ENCODE results near the gene TMEM178A.

The TMEM178A gene

DNA sequence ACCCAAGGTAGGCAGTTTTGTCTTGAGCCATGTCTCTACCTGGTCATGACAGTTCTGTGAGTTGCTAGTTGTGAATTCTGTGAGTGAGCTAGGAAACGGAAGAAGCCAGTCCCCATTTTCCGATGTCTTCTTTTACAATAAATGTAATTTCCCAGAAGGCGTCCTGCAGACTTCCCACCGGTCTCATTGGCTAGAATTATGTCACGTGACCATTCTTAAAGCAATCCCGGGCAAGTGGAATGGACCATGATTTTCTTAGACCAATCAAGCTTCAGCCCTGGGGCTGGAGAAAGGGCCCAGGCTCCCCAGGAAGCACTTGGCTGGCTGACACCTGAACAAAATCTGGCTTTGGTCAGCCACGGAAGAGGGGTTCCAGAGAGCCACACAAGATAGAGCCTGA, 10.6 kb downstream of the TMEM178A start:
- no peak for TF ChIP-seq CREB1 (IDR thresholded peaks at IDR 0.05; ENCODE audit: low read depth)
- TF ChIP-seq CEBPB (IDR thresholded peaks at IDR 0.05) = no peak
- TF ChIP-seq, protein P1, sequence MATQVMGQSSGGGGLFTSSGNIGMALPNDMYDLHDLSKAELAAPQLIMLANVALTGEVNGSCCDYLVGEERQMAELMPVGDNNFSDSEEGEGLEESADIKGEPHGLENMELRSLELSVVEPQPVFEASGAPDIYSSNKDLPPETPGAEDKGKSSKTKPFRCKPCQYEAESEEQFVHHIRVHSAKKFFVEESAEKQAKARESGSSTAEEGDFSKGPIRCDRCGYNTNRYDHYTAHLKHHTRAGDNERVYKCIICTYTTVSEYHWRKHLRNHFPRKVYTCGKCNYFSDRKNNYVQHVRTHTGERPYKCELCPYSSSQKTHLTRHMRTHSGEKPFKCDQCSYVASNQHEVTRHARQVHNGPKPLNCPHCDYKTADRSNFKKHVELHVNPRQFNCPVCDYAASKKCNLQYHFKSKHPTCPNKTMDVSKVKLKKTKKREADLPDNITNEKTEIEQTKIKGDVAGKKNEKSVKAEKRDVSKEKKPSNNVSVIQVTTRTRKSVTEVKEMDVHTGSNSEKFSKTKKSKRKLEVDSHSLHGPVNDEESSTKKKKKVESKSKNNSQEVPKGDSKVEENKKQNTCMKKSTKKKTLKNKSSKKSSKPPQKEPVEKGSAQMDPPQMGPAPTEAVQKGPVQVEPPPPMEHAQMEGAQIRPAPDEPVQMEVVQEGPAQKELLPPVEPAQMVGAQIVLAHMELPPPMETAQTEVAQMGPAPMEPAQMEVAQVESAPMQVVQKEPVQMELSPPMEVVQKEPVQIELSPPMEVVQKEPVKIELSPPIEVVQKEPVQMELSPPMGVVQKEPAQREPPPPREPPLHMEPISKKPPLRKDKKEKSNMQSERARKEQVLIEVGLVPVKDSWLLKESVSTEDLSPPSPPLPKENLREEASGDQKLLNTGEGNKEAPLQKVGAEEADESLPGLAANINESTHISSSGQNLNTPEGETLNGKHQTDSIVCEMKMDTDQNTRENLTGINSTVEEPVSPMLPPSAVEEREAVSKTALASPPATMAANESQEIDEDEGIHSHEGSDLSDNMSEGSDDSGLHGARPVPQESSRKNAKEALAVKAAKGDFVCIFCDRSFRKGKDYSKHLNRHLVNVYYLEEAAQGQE (IDR thresholded peaks at IDR 0.05; ENCODE audit: low read depth) = no peak
- no peak for TF ChIP-seq TEAD4 (IDR thresholded peaks at IDR 0.05)
- TF ChIP-seq NFIC (IDR thresholded peaks at IDR 0.05) = no peak
- no peak for TF ChIP-seq RAD21 (IDR thresholded peaks at IDR 0.05; ENCODE audit: low read depth)
- TF ChIP-seq EGR1 (IDR thresholded peaks at IDR 0.05) = no peak
- no peak for TF ChIP-seq EP300 (IDR thresholded peaks at IDR 0.05; ENCODE audit: borderline replicate concordance)
- TF ChIP-seq ZBTB7A (IDR thresholded peaks at IDR 0.05; ENCODE audit: low read depth) = no peak
- TF ChIP-seq YY1 (IDR thresholded peaks at IDR 0.05; ENCODE audit: low read depth) = no peak
- no peak for TF ChIP-seq FOXM1 (IDR thresholded peaks at IDR 0.05; ENCODE audit: borderline replicate concordance, low read depth)
- no peak for TF ChIP-seq TAF1 (IDR thresholded peaks at IDR 0.05; ENCODE audit: low read depth)
- TF ChIP-seq, protein P2, sequence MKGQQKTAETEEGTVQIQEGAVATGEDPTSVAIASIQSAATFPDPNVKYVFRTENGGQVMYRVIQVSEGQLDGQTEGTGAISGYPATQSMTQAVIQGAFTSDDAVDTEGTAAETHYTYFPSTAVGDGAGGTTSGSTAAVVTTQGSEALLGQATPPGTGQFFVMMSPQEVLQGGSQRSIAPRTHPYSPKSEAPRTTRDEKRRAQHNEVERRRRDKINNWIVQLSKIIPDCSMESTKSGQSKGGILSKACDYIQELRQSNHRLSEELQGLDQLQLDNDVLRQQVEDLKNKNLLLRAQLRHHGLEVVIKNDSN (IDR thresholded peaks at IDR 0.05) = no peak
- TF ChIP-seq, protein P3, sequence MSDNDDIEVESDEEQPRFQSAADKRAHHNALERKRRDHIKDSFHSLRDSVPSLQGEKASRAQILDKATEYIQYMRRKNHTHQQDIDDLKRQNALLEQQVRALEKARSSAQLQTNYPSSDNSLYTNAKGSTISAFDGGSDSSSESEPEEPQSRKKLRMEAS (IDR thresholded peaks at IDR 0.05) = no peak
- no peak for TF ChIP-seq TCF12 (IDR thresholded peaks at IDR 0.05; ENCODE audit: low read depth)

DNA sequence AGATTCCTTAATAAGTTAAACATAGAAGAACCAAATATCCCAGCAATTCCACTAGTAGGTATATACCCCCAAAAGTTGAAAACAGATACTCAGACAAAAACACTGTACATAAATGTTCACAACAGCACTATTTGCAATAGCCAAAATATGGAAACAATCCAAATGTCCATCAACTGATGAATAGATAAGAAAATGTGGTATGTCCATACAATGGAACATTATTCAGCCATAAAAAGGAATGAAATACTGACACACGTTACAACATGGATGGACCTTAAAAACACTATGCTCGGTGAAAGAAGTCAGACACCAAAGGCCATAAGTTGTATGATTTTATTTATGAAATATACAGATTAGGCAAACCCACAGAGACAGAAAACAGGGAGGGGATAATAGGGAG, 12.5 kb downstream of the TMEM178A start:
- no peak for TF ChIP-seq FOXM1 (IDR thresholded peaks at IDR 0.05; ENCODE audit: borderline replicate concordance, low read depth)
- no peak for TF ChIP-seq YY1 (IDR thresholded peaks at IDR 0.05; ENCODE audit: low read depth)
- TF ChIP-seq TCF12 (IDR thresholded peaks at IDR 0.05; ENCODE audit: low read depth) = no peak
- TF ChIP-seq, protein P2 (IDR thresholded peaks at IDR 0.05) = no peak
- no peak for TF ChIP-seq RAD21 (IDR thresholded peaks at IDR 0.05; ENCODE audit: low read depth)
- TF ChIP-seq CEBPB (IDR thresholded peaks at IDR 0.05) = no peak

DNA sequence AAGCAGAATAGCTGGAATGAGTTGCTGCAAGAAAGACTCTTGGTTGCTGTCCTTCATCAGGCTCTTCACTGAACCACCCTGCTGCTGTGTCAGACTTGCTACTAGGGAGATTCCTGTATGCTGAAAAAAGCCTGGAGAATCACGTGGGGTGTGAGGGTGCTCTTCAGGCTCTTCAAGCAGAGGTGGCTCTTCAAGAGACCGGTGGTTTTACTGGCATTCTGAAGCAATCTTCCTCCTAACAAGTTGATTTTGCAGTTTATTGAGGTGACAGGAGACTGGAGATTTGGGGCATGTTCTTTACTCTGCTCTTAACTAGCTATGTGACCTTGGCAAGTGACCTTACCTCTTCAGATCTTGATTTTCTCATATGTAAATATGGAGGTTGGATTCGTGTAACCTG, 14.1 kb downstream of the TMEM178A start:
- no peak for TF ChIP-seq CEBPB (IDR thresholded peaks at IDR 0.05)
- TF ChIP-seq EGR1 (IDR thresholded peaks at IDR 0.05) = no peak
- no peak for TF ChIP-seq FOXM1 (IDR thresholded peaks at IDR 0.05; ENCODE audit: borderline replicate concordance, low read depth)
- TF ChIP-seq TCF12 (IDR thresholded peaks at IDR 0.05; ENCODE audit: low read depth) = no peak
- no peak for TF ChIP-seq ZBTB7A (IDR thresholded peaks at IDR 0.05; ENCODE audit: low read depth)
- TF ChIP-seq, protein P3 (IDR thresholded peaks at IDR 0.05) = no peak
- no peak for TF ChIP-seq YY1 (IDR thresholded peaks at IDR 0.05; ENCODE audit: low read depth)

DNA sequence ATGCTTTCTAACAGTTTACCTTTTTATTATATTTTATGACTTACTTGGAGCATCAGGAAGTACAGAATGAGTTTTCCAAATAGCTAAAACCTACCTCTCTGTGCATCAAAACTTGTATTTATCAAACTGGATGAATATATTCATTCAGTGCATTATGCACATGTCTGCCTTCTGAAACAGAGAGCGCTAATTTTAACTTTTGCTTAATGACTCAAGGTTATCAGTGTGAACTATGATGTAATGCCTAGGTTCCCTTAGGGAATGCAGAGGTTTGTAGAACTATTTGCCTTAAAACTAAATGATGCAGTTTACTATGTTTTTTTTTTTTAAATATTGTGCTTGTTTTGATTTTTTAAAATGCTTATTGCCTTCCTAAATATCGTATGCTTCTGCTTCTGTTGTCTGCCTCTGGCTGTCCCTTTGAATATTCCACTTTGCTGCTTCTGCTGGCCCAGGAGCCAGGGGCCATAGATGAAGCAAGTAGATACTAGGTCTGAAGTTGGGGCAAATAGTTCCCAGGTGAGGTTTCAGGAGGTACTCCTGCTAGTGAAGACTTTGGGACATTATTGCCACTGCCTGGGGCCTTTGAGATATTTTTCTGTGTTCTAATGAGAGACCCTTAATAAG, 16.5 kb downstream of the TMEM178A start:
- no peak for TF ChIP-seq CEBPB (IDR thresholded peaks at IDR 0.05)
- TF ChIP-seq TCF12 (IDR thresholded peaks at IDR 0.05; ENCODE audit: low read depth) = no peak

DNA sequence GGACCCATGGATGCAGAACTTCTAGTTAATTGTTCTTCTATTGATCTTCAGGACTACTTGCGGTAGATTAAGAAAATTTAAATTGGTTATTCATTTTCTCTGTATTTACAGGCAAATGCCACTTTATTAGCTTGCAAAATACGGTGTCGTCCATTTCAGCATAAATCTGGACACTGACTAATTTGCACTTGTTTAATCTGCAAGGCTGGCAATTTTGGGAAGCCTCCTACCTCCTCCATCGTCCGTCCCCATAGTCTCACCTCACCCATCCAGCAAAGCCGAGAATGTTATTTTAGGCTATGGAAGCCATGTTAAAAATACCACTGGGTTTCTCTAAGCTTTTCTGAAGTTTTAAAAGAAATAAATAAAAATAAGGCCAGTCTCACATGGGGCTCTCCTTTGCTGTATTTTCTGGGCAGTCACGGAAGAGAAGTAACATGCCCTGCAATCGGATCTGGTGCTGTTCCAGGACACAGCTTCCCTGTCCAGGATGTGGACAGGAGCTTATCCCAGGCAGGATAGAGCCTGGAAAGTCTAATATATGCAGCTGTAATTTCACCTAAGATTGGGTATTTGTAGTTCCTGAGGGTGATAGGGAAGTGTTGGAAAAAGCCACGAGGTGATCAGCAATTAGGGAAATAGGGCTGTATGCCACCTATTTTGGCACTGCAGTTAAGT, 17.4 kb downstream of the TMEM178A start:
- TF ChIP-seq TEAD4 (IDR thresholded peaks at IDR 0.05) = no peak
- TF ChIP-seq, protein P3 (IDR thresholded peaks at IDR 0.05) = no peak
- TF ChIP-seq CEBPB (IDR thresholded peaks at IDR 0.05) = no peak
- no peak for TF ChIP-seq RAD21 (IDR thresholded peaks at IDR 0.05; ENCODE audit: low read depth)
- TF ChIP-seq EP300 (IDR thresholded peaks at IDR 0.05; ENCODE audit: borderline replicate concordance) = no peak
- TF ChIP-seq, protein P2 (IDR thresholded peaks at IDR 0.05) = no peak
- TF ChIP-seq TCF12 (IDR thresholded peaks at IDR 0.05; ENCODE audit: low read depth) = no peak
- no peak for TF ChIP-seq EGR1 (IDR thresholded peaks at IDR 0.05)
- TF ChIP-seq FOXM1 (IDR thresholded peaks at IDR 0.05; ENCODE audit: borderline replicate concordance, low read depth) = no peak
- no peak for TF ChIP-seq NFIC (IDR thresholded peaks at IDR 0.05)
- TF ChIP-seq YY1 (IDR thresholded peaks at IDR 0.05; ENCODE audit: low read depth) = no peak
- TF ChIP-seq ZBTB7A (IDR thresholded peaks at IDR 0.05; ENCODE audit: low read depth) = no peak
- no peak for TF ChIP-seq CREB1 (IDR thresholded peaks at IDR 0.05; ENCODE audit: low read depth)
- TF ChIP-seq, protein P1 (IDR thresholded peaks at IDR 0.05; ENCODE audit: low read depth) = no peak

Data from Ishikawa (cell line).